GM21528 (cell line): ENCODE results near the gene CCDC50.
A peak's percentile ranks its signal among the peaks of the same experiment; 100 is the strongest.

Source experiments
- ATAC-seq: cut with Tn5 transposase; IDR thresholded peaks from one replicate; pipeline ENCODE4 v1.9.1; 2021; ENCODE audit warnings: mild to moderate bottlenecking, moderate library complexity; ENCODE audit not compliant: unreplicated experiment, low FRiP score

CCDC50 gene

DNA sequence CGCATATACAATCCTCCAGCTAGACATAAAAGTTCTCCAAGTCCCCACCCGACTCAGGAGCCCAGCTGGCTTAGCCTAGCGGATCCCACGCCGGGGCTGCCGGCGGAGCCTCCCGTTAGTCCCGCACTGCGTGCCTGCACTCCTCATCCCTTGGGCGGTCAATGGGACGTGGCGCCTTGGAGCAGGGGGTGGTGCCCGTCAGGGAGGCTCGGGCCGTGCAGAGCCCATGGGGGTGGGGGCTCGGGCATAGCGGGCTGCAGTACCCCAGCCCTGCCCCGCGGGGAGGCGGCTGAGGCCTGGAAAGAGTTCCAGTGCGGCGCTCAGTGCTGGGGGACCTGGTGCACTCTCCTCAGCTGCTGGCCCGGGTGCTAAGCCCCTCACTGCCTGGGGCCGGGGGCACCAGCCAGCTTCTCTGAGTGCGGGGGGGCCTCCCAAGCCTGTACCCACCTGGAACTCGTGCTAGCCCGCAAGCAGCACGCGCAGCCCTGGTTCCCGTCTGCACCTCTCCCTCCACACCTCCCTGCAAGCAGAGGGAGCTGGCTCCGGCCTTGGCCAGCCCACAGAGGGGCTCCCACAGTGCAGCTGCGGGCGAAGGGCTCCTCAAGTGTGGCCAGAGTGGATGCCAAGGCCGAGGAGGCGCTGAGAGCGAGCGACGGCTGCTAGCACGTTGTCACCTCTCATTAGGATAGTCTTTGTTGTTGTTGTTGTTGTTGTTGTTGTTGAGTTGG is 12.2 kb upstream of the CCDC50 start:
- no peak for ATAC-seq

DNA sequence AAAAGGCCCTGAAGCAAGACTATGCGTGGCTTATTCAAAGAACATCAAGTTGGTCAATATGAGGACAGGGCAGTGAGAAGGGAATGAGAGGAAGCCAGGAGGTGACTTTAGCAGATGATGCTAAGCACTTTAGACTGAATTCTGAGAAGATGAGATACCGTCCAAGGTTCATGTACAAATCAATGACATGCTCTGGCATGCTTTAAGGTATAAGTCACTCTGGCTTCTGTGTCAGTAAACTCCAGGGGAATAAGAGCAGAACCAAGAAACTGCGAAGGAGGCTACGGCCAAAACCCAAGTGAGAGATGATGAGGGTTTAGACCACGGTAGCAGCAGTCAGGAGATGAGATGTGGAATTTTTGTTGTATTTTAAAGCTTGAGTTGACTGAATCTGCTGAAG is 8.9 kb upstream of the CCDC50 start:
- ATAC-seq = no peak

DNA sequence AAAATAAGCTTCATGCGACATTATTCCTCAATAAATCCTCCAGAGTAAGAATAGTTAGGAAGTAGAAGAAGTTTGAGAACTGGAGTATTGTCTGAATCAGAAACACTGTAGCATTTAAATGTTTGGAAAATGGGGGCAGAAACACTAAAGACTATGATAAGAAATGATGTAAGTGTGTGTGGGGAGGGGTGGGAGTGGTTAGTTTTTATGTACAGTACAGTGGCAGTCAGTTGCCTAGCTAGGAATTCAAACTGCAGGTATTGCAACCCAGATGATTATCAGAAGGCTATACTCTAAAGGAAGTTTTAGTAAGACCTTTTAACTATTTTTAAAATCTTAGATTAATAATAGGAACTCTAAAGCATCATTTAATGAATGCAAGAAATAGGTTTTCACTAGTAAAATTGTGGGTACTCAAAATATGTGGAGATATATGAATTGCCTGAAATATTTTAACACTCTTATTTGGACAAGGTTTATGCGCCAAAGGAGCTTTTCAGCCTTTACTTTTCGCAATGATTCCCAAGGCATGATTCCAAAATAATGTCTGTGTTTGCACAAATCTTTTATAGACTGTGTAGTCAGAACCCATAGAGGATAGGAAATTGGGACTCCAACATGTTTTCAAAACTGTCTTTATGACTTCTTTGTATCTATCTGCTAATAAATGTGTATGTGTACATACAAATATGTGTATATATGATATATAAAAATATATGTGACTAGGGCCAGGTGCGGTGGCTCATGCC is 8.0 kb upstream of the CCDC50 start:
- no peak for ATAC-seq

DNA sequence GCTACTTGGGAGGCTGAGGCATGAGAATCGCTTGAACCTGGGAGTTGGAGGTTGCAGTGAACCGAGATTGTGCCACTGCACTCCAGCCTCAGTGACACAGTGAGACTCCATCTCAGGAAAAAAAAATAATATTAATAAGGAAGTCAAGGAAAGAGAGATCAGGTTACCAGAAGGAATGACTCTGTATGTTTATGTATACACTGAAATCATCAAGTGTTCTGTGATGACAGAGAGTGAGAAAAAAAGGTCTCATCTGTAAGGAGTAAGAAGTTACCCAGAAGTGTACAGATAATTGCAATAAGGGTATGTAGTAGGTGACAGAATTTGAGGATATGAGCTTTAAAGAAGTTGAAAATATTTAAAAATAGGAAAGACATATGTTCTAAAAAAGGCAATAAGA is 4.3 kb upstream of the CCDC50 start:
- no peak for ATAC-seq

DNA sequence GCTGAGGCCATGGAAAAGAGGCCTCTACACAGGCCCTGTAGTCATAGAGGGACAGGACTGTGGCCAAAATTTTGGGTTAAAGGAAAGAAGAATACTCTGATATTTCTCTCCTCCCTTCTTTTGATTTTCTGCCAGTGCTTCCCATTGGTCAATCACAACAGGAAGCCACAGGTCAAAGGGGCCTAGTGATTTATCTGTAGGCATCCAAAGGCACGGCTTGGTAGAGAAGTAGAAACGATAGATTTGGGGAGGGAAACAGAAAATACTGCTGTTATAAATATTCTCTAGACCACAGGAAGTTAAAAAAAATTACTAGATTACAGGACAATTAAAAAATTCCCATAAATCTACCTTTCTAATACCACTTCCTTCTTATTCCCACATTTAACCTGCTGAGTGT is 1.7 kb upstream of the CCDC50 start:
- ATAC-seq = no peak

DNA sequence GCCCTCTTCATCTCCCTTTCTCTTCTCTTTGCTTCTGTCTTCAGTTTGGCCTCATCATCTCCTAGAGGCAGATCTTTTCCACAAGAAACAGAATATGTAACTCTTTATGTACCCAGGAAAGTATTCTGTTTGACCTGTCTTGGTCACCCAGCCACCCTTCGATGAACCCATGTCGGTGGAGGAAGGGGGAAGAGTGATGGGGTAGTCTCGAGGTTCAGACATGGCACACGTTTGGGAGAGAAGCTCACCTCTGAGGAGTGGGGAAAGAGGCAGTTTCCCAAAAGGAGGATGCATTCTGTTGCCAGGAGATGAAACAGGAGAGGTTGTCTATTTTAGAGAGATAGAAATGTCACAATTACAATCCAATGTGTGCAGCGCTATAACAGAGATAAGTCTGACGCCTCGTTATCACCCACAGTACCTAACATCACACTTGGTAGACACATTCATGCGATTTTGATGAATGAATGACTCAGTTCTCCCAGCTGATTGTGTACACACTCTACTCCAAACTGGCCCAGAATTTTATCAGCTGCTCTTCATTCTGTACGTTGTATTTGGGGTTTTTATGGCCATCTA is 722 bp upstream of the CCDC50 start:
- ATAC-seq = peak; percentile 7

DNA sequence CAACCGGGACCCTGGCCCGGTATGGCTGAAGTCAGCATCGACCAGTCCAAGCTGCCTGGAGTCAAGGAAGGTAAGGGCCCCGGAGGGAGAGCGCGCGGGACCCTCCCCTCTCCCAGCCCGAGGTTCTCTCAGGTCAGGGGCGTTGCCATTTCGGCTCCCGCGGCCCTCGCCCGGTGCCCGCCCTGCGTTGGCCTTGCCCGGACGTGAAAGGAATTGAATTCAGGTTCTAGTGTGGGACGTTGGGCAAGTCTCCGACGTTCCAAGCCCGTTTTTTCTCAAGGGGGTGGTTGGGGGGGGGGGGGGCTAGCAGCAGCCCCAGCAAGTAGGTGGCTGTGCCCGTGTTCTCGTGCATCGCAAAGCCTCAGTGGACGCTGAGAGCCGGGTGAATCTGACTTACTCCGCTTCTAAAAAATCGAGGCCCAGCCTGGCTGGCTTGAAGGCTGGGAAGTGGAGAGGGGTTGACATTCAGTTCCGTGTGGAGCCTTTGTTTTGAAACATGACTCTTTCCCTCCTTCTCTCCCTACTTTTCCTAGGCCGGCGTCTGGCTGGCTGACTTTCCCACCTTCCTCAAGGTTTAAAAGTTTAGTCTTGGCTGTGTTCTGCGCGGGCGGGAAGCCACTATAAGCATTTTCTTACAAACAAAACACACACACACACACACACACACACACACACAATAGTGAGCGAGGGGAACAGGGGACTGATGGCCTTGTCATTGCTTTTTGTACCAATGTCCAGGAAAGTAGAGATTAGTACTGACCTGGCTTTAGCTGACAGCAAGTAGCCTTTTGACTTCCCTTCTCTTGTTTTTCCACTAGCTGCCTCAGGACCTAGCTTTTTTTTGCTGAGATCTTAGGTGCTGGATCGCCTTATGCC is 698 bp downstream of the CCDC50 start, which contains the start of gene UTS2B:
Gene UTS2B, minus strand, starts transcription at position 873 of the 876 bp plus-strand sequence. CDS start 48,337 bp downstream, outside the sequence.
- ATAC-seq = peak; percentile 29

DNA sequence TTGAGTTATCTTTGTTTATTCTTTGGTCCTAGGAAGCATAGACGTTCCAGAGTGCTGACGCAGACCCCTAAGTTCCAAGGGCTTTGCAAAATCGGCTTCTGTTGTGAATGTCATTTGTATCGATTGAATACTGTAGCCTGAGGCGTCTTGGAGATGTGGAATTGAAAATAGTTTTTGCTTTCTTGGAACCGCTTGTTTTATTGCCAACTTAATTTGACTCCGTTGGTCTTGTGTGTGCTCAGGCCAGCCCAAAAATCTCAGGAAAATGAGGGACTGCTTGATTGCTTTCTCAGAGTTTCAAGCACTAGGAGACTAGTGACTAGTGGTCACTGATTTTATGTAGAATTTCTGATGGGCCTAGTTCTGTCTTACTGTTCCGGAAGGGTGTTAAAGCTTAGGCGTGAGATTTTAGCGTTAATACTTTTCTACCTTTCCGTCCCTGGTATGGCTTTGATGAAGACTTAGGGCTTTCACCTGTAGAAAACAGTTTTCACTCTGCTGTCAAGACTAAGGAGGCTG is 1.4 kb downstream of the CCDC50 start:
- ATAC-seq = no peak

DNA sequence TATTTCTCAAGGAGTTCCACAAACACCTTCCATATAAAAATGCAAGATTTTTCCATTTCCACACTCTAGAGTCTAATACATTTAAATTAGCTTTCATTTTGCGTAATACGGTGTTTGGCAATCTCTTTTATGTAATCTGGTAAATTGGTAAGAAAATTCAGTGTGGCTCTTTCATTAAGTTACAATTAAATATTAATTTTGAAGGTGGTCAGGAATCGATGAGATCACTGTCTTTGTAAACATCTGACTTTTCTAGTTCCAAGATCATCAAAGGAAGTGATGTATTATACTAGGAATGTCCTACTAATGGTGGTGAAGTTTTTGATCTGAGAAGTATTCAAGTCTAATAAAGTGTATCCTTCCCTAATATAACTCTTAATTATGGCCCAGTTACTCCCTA is 2.2 kb downstream of the CCDC50 start:
- ATAC-seq = no peak

DNA sequence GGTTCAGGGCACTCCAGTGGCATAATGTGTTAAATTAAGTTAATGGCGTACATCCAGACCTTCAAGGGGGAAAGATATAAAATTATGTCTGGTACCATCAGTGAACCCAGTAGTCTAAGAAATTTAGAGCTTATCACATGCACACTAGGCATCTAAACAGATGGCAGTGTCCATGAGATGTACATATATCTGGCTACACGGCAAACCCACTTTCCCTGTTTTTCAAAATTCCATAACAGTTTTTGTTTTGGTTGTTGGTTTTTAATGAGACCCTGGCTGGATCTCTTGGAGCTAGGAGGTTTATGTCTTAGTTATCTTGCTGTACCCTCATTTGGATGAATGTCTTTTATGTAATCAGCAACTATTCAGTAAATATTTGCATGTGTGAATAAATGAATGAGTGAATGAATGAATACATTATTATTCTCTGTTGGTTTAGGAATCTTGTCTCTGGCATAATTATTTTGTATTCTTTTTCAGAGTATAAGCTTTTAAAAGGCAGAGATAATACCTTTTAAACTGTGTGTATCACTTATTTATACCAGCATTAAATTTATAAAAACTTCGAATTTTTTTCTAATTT is 4.2 kb downstream of the CCDC50 start:
- no peak for ATAC-seq

DNA sequence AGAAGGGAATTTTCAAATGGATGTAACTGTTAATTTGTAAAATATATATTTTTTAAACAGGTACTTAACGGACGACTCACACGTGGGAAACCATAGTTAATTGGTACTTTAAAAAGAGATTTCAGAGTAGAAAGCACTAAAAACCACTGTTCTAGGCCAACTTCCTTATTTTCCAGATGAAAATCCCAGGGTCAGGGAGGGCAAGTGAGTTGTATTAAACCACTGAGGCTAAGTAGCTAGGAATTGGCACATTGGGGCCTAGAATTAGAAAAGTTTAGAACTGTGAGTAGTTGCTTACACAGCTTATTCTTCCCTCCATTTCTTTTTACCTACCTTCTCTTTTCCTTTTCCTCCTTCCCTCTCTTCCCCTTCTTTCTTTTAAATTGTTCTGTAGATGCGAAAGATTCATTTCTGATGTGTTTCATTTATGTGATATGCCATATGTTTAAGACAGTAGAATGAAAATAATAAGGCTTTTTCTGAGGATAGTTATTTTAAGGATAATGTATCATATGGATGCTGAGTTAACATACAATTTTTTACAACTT is 5.2 kb downstream of the CCDC50 start:
- ATAC-seq = no peak

DNA sequence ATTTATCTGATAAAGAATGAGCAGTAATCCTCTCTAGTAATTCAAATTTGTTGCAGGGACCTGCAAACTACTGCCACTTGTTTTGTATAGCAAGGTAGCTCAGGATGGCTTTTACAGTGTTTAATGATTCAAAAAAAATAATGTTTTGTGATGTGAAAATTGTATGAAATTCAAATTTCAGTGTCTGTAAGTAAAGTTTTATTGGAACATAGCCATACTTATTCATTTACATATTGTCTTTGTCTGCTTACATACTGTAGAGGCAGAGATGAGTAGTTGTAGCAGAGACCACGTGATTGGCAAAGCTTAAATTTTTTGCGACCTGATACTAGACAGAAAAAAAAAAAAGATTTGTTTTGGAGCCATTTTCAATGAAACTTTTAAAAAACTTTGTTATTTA is 7.6 kb downstream of the CCDC50 start:
- no peak for ATAC-seq

DNA sequence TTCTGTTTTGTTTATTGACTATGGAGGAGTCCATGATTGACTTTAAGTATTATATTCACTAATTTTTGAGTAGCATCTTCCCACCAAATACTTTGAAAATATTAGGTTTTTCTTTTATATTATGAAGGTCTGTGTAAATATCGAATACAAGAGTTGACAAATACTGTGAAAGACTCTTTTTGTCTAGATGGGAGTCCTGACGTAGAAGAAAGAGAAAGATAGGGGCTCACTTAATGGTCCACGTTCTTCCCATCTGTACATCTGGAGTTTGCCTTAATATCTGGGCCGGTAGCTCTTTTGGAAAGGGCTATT is 8.9 kb downstream of the CCDC50 start:
- no peak for ATAC-seq

DNA sequence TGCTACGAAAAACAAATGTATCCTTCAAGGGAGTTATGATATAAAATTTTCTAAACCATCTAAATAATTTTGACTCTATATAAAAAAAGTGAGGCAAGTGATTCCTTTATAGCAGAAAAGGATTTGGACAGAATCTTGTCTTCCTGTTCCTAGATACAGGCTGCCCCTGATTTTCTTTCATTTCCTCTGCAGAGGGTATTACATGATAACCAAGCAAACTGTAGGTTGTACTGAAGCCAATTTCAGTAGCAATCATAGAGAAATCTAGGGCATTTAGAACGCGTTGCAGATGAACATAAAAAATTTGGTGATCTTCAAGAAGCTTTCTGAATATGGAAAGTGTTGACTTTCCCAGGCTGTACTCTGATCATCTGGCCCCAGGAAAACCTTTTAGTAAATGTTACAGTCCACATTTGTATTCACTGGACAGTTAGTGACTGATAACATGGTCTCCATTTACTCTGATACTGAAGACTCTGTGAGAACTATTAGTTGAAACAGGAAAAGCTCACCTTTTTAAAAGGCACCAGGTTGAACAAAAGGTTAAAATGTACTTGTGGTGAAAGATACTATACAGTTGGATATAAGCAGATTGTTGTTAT is 10.2 kb downstream of the CCDC50 start:
- ATAC-seq = no peak

DNA sequence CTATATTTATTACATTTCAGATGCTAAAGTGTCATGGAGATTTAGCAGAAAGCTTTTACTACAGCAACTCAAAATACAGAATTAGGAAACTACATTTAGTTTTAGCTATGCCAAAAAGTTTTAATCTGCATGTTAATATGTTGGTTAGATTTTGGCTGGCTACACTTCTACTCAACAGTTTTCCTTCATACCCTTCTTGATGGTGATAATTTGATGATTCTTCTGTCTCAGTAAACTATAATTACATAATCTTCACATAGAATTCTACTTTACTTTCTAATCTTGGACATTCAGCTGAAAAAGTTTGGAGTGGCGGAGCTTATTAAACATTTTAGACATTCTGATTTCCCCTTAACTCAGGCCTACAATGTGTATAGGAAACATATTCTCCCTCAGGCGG is 11.2 kb downstream of the CCDC50 start:
- ATAC-seq = no peak

DNA sequence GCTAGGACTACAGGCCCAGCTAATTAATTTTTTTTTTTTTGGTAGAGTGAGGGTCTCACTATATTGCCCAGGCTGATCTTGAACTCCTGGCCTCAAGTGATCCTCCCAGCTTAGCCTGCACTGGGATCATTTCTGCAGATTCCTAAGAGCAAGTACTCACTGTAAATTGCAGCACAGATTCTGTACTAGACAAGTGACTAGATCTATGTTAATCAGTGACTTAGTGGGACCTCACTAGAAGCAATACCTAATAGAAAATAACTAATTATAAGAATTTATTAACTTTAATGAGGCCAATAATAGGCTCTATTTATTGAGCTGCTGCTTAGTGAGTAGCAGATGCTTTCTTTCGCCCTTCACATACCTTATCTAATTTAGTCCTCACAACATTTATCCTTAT is 11.8 kb downstream of the CCDC50 start:
- ATAC-seq = no peak

DNA sequence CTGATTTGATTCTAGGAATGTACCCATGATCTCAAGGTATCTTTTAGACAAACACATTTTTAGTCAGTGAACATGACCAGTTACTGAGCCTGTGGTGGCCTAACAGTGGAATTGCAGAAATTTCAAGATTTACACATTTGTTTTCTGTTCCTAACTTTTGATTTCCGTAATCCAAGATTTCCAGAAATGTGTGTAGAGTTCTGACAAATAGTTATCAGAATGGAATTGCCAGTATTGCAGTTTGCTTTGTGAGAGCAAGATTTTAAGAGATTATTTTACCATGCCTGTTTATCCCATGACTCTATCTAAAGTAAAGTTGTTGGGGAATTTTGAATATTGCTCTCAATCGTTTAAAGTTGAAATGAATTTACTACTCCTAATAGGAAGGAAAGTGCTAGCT is 12.8 kb downstream of the CCDC50 start:
- no peak for ATAC-seq

DNA sequence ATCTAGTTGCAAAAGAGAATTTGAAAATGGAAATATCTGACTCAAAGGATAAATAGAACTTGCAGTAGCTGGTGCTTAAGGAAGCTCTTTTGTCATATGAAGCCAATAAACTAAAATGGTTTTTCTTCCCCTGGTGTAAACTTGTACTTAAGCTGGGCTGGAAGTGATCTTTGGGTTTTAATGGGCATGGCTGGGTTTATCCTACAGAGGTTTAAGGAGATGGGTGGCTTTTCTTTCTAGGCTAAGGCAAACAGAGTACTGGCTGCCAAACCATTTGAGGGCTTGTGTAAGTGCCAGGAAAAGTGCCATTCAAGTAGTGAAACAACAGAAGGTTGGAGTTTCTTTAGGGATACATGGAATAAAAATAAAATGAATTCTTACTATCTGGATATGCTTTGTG is 13.2 kb downstream of the CCDC50 start:
- no peak for ATAC-seq

DNA sequence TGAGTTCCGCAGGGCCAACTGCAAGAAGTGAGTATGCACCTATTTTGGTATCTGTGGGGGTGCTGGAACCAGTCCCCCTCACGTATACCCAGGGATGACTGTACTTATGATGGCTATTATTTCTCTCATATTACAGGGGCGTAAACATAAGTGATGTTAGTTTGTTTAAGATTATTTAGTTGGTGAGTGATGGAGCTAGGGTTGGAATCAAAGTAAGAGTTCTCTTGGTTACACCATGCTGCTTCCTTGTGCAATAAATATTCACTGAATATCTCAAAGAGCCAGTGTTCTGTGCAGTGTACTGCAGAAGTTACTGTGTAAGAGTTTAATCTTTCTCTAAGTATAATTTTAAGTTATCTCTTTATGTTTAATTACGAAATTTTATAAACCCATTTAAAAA is 13.9 kb downstream of the CCDC50 start:
- no peak for ATAC-seq

DNA sequence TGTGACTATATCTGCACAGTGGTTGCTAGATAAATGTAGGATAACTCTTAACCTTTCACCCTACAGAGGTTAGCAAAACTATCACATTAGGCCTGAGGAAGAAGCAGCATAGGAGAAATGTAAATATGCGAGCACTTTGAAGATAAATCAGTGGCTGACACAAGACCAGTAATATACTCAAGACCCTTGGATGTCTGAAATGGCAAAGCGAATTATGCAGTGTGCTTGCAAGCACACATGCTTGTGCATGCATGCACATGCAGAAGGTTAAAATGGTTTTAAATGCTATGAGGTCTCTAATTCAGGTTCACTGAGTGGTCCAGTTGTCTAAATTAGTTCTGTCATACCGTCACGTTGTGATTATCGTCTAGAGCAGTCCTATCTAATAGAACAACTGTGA is 14.7 kb downstream of the CCDC50 start:
- no peak for ATAC-seq
